Neuron (in vitro differentiated cells): ENCODE results near the gene LRRN4CL.
"Not testable (repeated sequence)": the region's sequence is repeated elsewhere in the genome, so short reads cannot be mapped to it uniquely, and the experiment has no call there.

Experiments used
- H2AFZ ChIP-seq: one replicate; pipeline ENCODE4 v1.6.1; 2013; ENCODE audit warnings: low read depth, mild to moderate bottlenecking, inconsistent platforms, low read length, moderate library complexity
- H3K27me3 ChIP-seq: one replicate; pipeline ENCODE4 v1.6.1; 2013; ENCODE audit warnings: low read length; ENCODE audit not compliant: insufficient read depth
- H3K36me3 ChIP-seq: one replicate; pipeline ENCODE4 v1.6.1; 2013; ENCODE audit warnings: low read length; ENCODE audit not compliant: insufficient read depth
- H3K4me1 ChIP-seq: one replicate; pipeline ENCODE4 v1.6.1; 2013; ENCODE audit warnings: low read length; ENCODE audit not compliant: insufficient read depth
- H3K4me3 ChIP-seq: 2 replicates; pipeline ENCODE4 v1.5.1; 2013; ENCODE audit warnings: mild to moderate bottlenecking, low read length, moderate library complexity
- H3K9me3 ChIP-seq: one replicate; pipeline ENCODE4 v1.6.1; 2013; ENCODE audit warnings: low read length

The LRRN4CL gene

GRCh38 chr11:62678433-62678769, 10.9 kb downstream of the LRRN4CL start:
- H3K9me3 ChIP-seq = no peaks in the 10 kb centered on the region
- peaks cover 26% of the 10 kb centered on the region for H3K36me3 ChIP-seq
- no peak overlapping the region for H2AFZ ChIP-seq
- peaks cover 22% of the 10 kb centered on the region for H3K4me1 ChIP-seq
- no peaks in the 10 kb centered on the region for H3K27me3 ChIP-seq
- H3K4me3 ChIP-seq = peak overlapping the region; percentile 79

GRCh38 chr11:62677714-62678113, 11.6 kb downstream of the LRRN4CL start:
- no peak overlapping the region for H2AFZ ChIP-seq
- peaks cover 32% of the 10 kb centered on the region for H3K36me3 ChIP-seq
- H3K27me3 ChIP-seq = no peaks in the 10 kb centered on the region
- H3K4me3 ChIP-seq = peak overlapping the region; percentile 79
- H3K4me1 ChIP-seq = peaks cover 22% of the 10 kb centered on the region
- no peaks in the 10 kb centered on the region for H3K9me3 ChIP-seq

GRCh38 chr11:62677156-62677555, 12.2 kb downstream of the LRRN4CL start:
- Histone ChIP-seq H3K36me3 (peaks cover 32% of the 10 kb centered on the region), H3K4me1 (peaks cover 25% of the 10 kb centered on the region), H3K27me3 (no peaks in the 10 kb centered on the region), H2AFZ (no peak overlapping the region), H3K9me3 (no peaks in the 10 kb centered on the region), H3K4me3 (peak overlapping the region; percentile 79)

GRCh38 chr11:62676698-62677097, 12.6 kb downstream of the LRRN4CL start:
- H3K4me1 ChIP-seq = peaks cover 30% of the 10 kb centered on the region
- H3K9me3 ChIP-seq = no peaks in the 10 kb centered on the region
- no peaks in the 10 kb centered on the region for H3K27me3 ChIP-seq
- H3K4me3 ChIP-seq = no peak overlapping the region
- peaks cover 32% of the 10 kb centered on the region for H3K36me3 ChIP-seq
- no peak overlapping the region for H2AFZ ChIP-seq

GRCh38 chr11:62675415-62675814, 13.9 kb downstream of the LRRN4CL start:
- H3K4me3 ChIP-seq, H3K27me3 ChIP-seq, H3K9me3 ChIP-seq, H2AFZ ChIP-seq: not testable (repeated sequence)
- peaks cover 35% of the 10 kb centered on the region for H3K4me1 ChIP-seq
- H3K36me3 ChIP-seq = peaks cover 32% of the 10 kb centered on the region

GRCh38 chr11:62673196-62673525, 16.2 kb downstream of the LRRN4CL start:
- Histone ChIP-seq H3K36me3 (peaks cover 32% of the 10 kb centered on the region), H3K27me3 (no peaks in the 10 kb centered on the region), H3K4me3 (no peak overlapping the region), H2AFZ (no peak overlapping the region), H3K9me3 (no peaks in the 10 kb centered on the region), H3K4me1 (peaks cover 30% of the 10 kb centered on the region)

- Histone ChIP-seq H3K27me3 (no peaks in the 10 kb centered on the region), H2AFZ (peak within 1 kb of the TSS; percentile 56)
Measured at GRCh38 chr11:62671608-62672389, 17.5 kb downstream of the LRRN4CL start, which contains the start of the genes LBHD1 and UQCC3. Gene LBHD1, minus strand, starts transcription at chr11:62672267. Its CDS starts 2,236 bp downstream, at chr11:62670031. Gene UQCC3, plus strand, starts transcription at chr11:62671673. Its CDS starts 73 bp downstream, at chr11:62671746.

GRCh38 chr11:62671236-62671607, 18.1 kb downstream of the LRRN4CL start:
- peaks cover 21% of the 10 kb centered on the region for H3K4me1 ChIP-seq
- no peaks in the 10 kb centered on the region for H3K27me3 ChIP-seq
- H3K4me3 ChIP-seq = peak overlapping the region; percentile 83
- peak overlapping the region; percentile 56 for H2AFZ ChIP-seq
- no peaks in the 10 kb centered on the region for H3K9me3 ChIP-seq
- peaks cover 26% of the 10 kb centered on the region for H3K36me3 ChIP-seq

More at GRCh38 chr11:62671608-62672389, 17.5 kb downstream of the LRRN4CL start, which contains the start of the genes LBHD1 and UQCC3:
- Histone ChIP-seq H3K4me3 (peak within 1 kb of the TSS; percentile 83), H3K4me1 (peaks cover 20% of the 10 kb centered on the region), H3K9me3 (no peaks in the 10 kb centered on the region), H3K36me3 (peaks cover 28% of the 10 kb centered on the region)

- Histone ChIP-seq H3K4me3 (no peak overlapping the region), H3K27me3 (no peaks in the 10 kb centered on the region), H3K9me3 (no peaks in the 10 kb centered on the region), H3K4me1 (peaks cover 29% of the 10 kb centered on the region), H2AFZ (no peak overlapping the region), H3K36me3 (peaks cover 24% of the 10 kb centered on the region)
Measured at GRCh38 chr11:62669420-62670161, 19.7 kb downstream of the LRRN4CL start.

- Histone ChIP-seq H3K9me3 (no peaks in the 10 kb centered on the region), H3K4me3 (no peak overlapping the region), H3K27me3 (no peaks in the 10 kb centered on the region), H3K4me1 (peaks cover 31% of the 10 kb centered on the region), H2AFZ (no peak overlapping the region), H3K36me3 (peaks cover 22% of the 10 kb centered on the region)
Measured at GRCh38 chr11:62667460-62667859, 21.9 kb downstream of the LRRN4CL start.

- Histone ChIP-seq H3K36me3 (peaks cover 28% of the 10 kb centered on the region), H3K27me3 (no peaks in the 10 kb centered on the region), H3K4me3 (peak overlapping the region; percentile 92), H3K9me3 (no peaks in the 10 kb centered on the region), H3K4me1 (peaks cover 23% of the 10 kb centered on the region), H2AFZ (no peak overlapping the region)
Measured at GRCh38 chr11:62666259-62666926, 22.9 kb downstream of the LRRN4CL start.

GRCh38 chr11:62665599-62666258, 23.6 kb downstream of the LRRN4CL start:
- H3K4me3 ChIP-seq = peak overlapping the region; percentile 92
- no peak overlapping the region for H2AFZ ChIP-seq
- no peaks in the 10 kb centered on the region for H3K27me3 ChIP-seq
- no peaks in the 10 kb centered on the region for H3K9me3 ChIP-seq
- peaks cover 28% of the 10 kb centered on the region for H3K36me3 ChIP-seq
- H3K4me1 ChIP-seq = peaks cover 18% of the 10 kb centered on the region
